CD4-positive, alpha-beta T cell (primary cell): Measurements from ENCODE around the gene CFAP54. TPM values are rescaled to one million over a fixed set of nuclear protein-coding genes. Genes with fewer than 3 reads are reported as not detected.
A peak's percentile ranks its signal among the peaks of the same experiment; 100 is the strongest.

ENCODE experiments used
- ATAC-seq: fragments of 200-7000 bp; cut with Tn5 transposase; one replicate; pipeline ENCODE4 v1.10.0; 2022; ENCODE audit warnings: mild to moderate bottlenecking; ENCODE audit not compliant: poor library complexity
- CTCF ChIA-PET: fragments of 350-600 bp; sonication (Branson Sonifier 250); formaldehyde crosslinking; loops from one replicate; lab custom pipeline; 2021; ENCODE audit warnings: antibody characterized with exemption, inconsistent platforms; lab: Charles Lee
- POLR2A ChIA-PET: fragments of 350-600 bp; sonication (Branson Sonifier 250); formaldehyde crosslinking; loops from one replicate; lab custom pipeline; 2021; ENCODE audit warnings: antibody characterized with exemption, inconsistent platforms; lab: Charles Lee
- DNase-seq, 14 experiments: peaks; one replicate each; pipeline ENCODE4 v3.0.0-alpha.2; 2013 to 2020; ENCODE audit warnings: mixed read lengths in 2 of 14
- H3K27ac ChIP-seq, 2 donors: one replicate each; pipeline versions ENCODE4 v1.5.1 to v1.7.0; 2013; ENCODE audit warnings: low read length in 2 of 2, low read depth in 1 of 2, mild to moderate bottlenecking in 1 of 2
- H3K27me3 ChIP-seq, 2 experiments: 1 replicate in 1 of 2; 2 replicates in 1 of 2; pipeline versions ENCODE4 v1.6.1 to v1.7.0; 2013; ENCODE audit warnings: low read length in 2 of 2, control low read depth in 1 of 2, mild to moderate bottlenecking in 1 of 2, moderate library complexity in 1 of 2; ENCODE audit not compliant: insufficient read depth in 2 of 2, control insufficient read depth in 1 of 2
- H3K36me3 ChIP-seq: one replicate; pipeline ENCODE4 v1.6.1; 2013; ENCODE audit warnings: low read length, control low read depth; ENCODE audit not compliant: insufficient read depth
- H3K4me1 ChIP-seq: one replicate; pipeline ENCODE4 v1.6.1; 2013; ENCODE audit warnings: low read length, control low read depth; ENCODE audit not compliant: insufficient read depth
- H3K4me3 ChIP-seq: one replicate; pipeline ENCODE4 v1.5.1; 2013; ENCODE audit warnings: mild to moderate bottlenecking, low read length, moderate library complexity
- H3K9me3 ChIP-seq, 2 experiments: 1 replicate in 1 of 2; 2 replicates in 1 of 2; pipeline versions ENCODE4 v1.6.1 to v1.7.0; 2013; ENCODE audit warnings: low read length in 2 of 2, mild to moderate bottlenecking in 2 of 2, control low read depth in 1 of 2, moderate library complexity in 1 of 2; ENCODE audit not compliant: control insufficient read depth in 1 of 2, insufficient read depth in 1 of 2
- H3K27ac Mint-ChIP-seq: one replicate; pipeline ENCODE4 v1.8.0; 2020; ENCODE audit warnings: mixed read lengths
- H3K27me3 Mint-ChIP-seq: one replicate; pipeline ENCODE4 v1.8.0; 2021; ENCODE audit warnings: mixed read lengths
- H3K36me3 Mint-ChIP-seq: one replicate; pipeline ENCODE4 v1.8.0; 2021; ENCODE audit warnings: low read depth, mixed read lengths
- H3K4me1 Mint-ChIP-seq: one replicate; pipeline ENCODE4 v1.8.0; 2021; ENCODE audit warnings: low read depth, mixed read lengths
- H3K4me3 Mint-ChIP-seq: one replicate; pipeline ENCODE4 v1.8.0; 2020; ENCODE audit warnings: mild to moderate bottlenecking, mixed read lengths
- H3K9me3 Mint-ChIP-seq: one replicate; pipeline ENCODE4 v1.8.0; 2020; ENCODE audit warnings: mixed read lengths
- intact Hi-C, 2 experiments: fragments of 100-400 bp; cut with DNase I in 1 of 2; cut with micrococcal nuclease in 1 of 2; formaldehyde crosslinking; loops; one replicate each; pipeline versions ENCODE4 v1.15.1 to v1.9.0; 2023 to 2025; cut with DNase I, micrococcal nuclease
- total RNA-seq, 174 experiments: library from RNA in 2 of 174; stranded (reverse) in 2 of 174; gene quantifications; one replicate each; pipeline ENCODE4 v1.2.3 and lab custom pipeline; 2021 to 2026
- TF ChIP-seq, protein P1 (sequence below): fragments of 200-600 bp; IDR thresholded peaks from one replicate; pipeline ENCODE4 v1.8.0; 2022; ENCODE audit warnings: antibody characterized with exemption, mild to moderate bottlenecking

The CFAP54 gene
- total RNA-seq, 2 experiments from 2014 or later, result 0.20 to 0.22 TPM

DNA sequence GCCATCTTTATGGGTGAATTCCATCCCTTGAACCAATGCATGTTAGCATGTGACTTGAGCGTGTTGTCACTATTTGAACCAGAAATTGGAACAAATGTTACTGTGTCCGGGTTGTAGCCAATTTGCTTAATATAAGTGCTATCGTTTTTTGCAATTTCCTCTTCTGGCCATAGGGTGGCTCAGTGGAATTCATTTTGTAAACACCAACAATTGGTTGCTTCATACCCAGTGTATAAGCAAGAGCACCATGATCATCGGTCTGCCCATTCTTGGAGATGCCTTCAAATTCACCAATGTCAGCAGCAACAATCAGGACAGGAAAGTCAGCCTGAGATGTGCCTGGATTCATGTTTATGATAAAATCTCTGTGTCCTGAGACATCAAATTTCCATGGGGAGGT, 412.7 kb downstream of the CFAP54 start:
- no peaks in the 10 kb centered on the region for H3K9me3 Mint-ChIP-seq
- DNase-seq (peak in 2 of 14 experiments; percentile 2 to 13), ATAC-seq (no peak)
- peaks cover 3% of the 10 kb centered on the region for H3K4me1 ChIP-seq
- H3K27ac Mint-ChIP-seq, result no peak overlapping the region
- ChIA-PET CTCF (interaction anchor here (1.7 kb wide), 1 partner anchor 12 kb away, joined by 4 read pairs; no protein-coding TSS in a partner anchor), POLR2A (no interaction called here)
- TF ChIP-seq, protein P1, sequence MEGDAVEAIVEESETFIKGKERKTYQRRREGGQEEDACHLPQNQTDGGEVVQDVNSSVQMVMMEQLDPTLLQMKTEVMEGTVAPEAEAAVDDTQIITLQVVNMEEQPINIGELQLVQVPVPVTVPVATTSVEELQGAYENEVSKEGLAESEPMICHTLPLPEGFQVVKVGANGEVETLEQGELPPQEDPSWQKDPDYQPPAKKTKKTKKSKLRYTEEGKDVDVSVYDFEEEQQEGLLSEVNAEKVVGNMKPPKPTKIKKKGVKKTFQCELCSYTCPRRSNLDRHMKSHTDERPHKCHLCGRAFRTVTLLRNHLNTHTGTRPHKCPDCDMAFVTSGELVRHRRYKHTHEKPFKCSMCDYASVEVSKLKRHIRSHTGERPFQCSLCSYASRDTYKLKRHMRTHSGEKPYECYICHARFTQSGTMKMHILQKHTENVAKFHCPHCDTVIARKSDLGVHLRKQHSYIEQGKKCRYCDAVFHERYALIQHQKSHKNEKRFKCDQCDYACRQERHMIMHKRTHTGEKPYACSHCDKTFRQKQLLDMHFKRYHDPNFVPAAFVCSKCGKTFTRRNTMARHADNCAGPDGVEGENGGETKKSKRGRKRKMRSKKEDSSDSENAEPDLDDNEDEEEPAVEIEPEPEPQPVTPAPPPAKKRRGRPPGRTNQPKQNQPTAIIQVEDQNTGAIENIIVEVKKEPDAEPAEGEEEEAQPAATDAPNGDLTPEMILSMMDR, result no peak
- no peaks in the 10 kb centered on the region for H3K27me3 Mint-ChIP-seq
- peaks cover 7% of the 10 kb centered on the region for H3K36me3 Mint-ChIP-seq
- intact Hi-C loops, result loop anchor here in 1 of 2 experiments (10.0 kb wide), 2 partner anchors 867 to 1603 kb away; partner anchors contain the start of gene LTA4H
- H3K4me3 Mint-ChIP-seq, result no peak overlapping the region
- H3K27ac ChIP-seq, result no peak overlapping the region
- peaks cover 10% of the 10 kb centered on the region for H3K4me1 Mint-ChIP-seq
- no peaks in the 10 kb centered on the region for H3K27me3 ChIP-seq
- no peak overlapping the region for H3K4me3 ChIP-seq
- H3K36me3 ChIP-seq, result no peaks in the 10 kb centered on the region
- no peaks in the 10 kb centered on the region for H3K9me3 ChIP-seq

DNA sequence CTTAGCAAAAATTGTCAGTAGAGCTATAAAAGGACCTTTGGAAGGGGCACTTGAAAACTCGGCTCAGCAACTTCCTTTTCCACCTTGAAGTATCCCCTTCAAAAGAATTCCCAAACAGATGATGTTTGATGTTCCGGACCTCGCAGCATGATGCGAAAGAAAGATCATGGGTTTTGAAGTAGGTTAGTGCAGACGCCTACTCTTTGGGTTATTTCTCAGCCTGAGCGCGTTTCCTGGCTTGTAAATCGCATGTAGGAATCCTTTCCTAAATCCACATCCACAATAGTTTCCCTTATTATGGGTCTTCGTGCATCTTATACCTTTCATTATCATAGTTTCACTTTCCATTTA, 417.1 kb downstream of the CFAP54 start:
- H3K36me3 Mint-ChIP-seq, result peaks cover 30% of the 10 kb centered on the region
- TF ChIP-seq, protein P1, result no peak
- H3K27me3 Mint-ChIP-seq, result no peaks in the 10 kb centered on the region
- no peaks in the 10 kb centered on the region for H3K36me3 ChIP-seq
- H3K4me3 ChIP-seq, result peak overlapping the region; percentile 93
- peaks cover 22% of the 10 kb centered on the region for H3K4me1 ChIP-seq
- peaks cover 46% of the 10 kb centered on the region for H3K4me1 Mint-ChIP-seq
- DNase-seq, result peak in 1 of 14 experiments; percentile 2
- CTCF ChIA-PET, result no interaction called here
- intact Hi-C loops, result loop anchor here in 1 of 2 experiments (5.0 to 10.0 kb wide), 3 partner anchors 872 to 1598 kb away; partner anchors contain the start of genes LTA4H and SNRPF
- H3K4me3 Mint-ChIP-seq, result peak overlapping the region; percentile 99
- peak overlapping the region; percentile 98 for H3K27ac Mint-ChIP-seq
- no peaks in the 10 kb centered on the region for H3K9me3 Mint-ChIP-seq
- no peak for ATAC-seq
- H3K9me3 ChIP-seq, result no peaks in the 10 kb centered on the region
- POLR2A ChIA-PET, result interaction anchor here (1.2 to 1.3 kb wide), 2 partner anchors 10 to 1687 kb away, joined by 3 read pairs; partner anchors contain the start of gene SLC25A3
- H3K27ac ChIP-seq, result peak overlapping the region; percentile 90 to 99
- H3K27me3 ChIP-seq, result no peaks in the 10 kb centered on the region

DNA sequence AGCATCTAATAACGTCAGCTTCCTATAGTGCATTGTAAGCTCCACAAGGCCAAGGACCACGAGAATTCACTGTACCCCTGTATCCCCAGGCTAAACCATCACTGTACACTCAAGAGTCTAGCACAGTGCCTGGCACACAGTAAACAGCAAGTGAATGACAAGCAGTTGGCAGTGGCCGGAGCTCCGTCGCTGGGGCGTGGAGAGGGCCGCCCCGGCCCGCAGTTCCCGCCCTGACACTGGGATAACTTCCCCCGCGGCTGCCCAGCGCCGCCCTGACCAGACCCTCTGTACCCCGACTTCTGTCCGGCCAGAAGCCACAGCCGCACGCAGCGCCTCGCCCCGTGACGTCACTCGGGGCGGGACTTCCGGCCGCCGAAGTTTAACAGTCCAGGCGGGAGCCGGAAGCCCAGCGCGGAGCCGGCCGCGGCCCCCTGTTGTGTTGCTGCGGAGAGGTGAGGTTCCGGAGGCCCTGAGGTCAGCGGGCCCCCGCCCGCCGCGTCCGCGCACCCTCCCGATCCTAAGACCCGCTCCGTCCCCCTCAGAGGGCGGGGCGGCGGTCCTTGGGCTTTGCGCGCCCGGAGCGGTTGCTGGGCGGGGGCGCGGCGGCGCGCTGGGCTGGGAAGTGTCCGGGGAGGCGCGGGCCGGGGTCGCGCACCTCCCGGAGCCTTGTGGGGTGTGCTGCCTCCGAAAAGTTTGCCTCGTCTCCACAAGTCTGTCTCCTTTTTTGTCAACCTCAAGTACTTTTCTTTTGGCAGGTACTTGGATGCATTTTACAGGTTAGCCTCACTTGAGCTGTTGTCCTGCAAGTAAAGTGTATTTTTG, 417.7 kb downstream of the CFAP54 start, which contains the start of gene NEDD1:
Gene NEDD1 (plus strand): TSS at position 409 of the 822 bp plus-strand sequence. CDS start 2,503 bp downstream, outside the sequence.
- ChIA-PET POLR2A (interaction anchor here (0.9 to 1.3 kb wide), 6 partner anchors 8 to 1687 kb away, joined by 3 to 4 read pairs (median 3); partner anchors contain the start of genes AMDHD1, CCDC38 and SLC25A3), CTCF (no interaction called here)
- intact Hi-C loops, result loop anchor here in 1 of 2 experiments (5.0 to 10.0 kb wide), 3 partner anchors 872 to 1598 kb away; partner anchors contain the start of genes LTA4H and SNRPF

More for the DNA sequence above, 417.7 kb downstream of the CFAP54 start, which contains the start of gene NEDD1:
- Histone ChIP-seq H3K4me1 (peaks cover 22% of the 10 kb centered on the region), H3K36me3 (no peaks in the 10 kb centered on the region), H3K27ac (peak within 1 kb of the TSS; percentile 90 to 99), H3K4me3 (peak within 1 kb of the TSS; percentile 93), H3K9me3 (no peaks in the 10 kb centered on the region), H3K27me3 (no peaks in the 10 kb centered on the region)
- Mint-ChIP-seq H3K36me3 (peaks cover 30% of the 10 kb centered on the region), H3K27ac (peak within 1 kb of the TSS; percentile 98), H3K27me3 (no peaks in the 10 kb centered on the region), H3K4me1 (peaks cover 49% of the 10 kb centered on the region), H3K9me3 (no peaks in the 10 kb centered on the region), H3K4me3 (peak within 1 kb of the TSS; percentile 99)
- ATAC-seq (peak; percentile 69), DNase-seq (peak; percentile 66 to 90 (median 76))
- TF ChIP-seq, protein P1, result no peak
